ENCODE results near the gene ZNF268. TPM values are rescaled to one million over a fixed set of nuclear protein-coding genes. Genes with fewer than 3 reads are reported as not detected.
A peak's percentile ranks its signal among the peaks of the same experiment; 100 is the strongest.

Gene ZNF268
- polyA plus RNA-seq, 2 of the 4 experiments (the other 2 are of a cell fraction): 12.5 to 21.5 TPM

GRCh38 chr12:133135747-133136146 is 45.5 kb upstream of the ZNF268 start:
- H3K4me2 ChIP-seq: no peak overlapping the region

GRCh38 chr12:133145981-133146380 is 35.3 kb upstream of the ZNF268 start:
- ATAC-seq (no peak), DNase-seq (ENCODE audit: low read depth in 1 of 2, low spot score in 1 of 2) (no peak), FAIRE-seq (no peak)
- Histone ChIP-seq H3K4me1 (no peaks in the 10 kb centered on the region), H3K27ac (no peak overlapping the region), H3K4me3 (no peak overlapping the region), H3K9me3 (peaks cover 76% of the 10 kb centered on the region), H3K4me2 (no peak overlapping the region)
- CTCF ChIA-PET: no interaction called here
- TF ChIP-seq NPAS2 (CRISPR knock-in tag; IDR thresholded peaks at IDR 0.05; ENCODE audit: borderline replicate concordance): no peak
- POLR2A ChIA-PET: no interaction called here
- WGBS (ENCODE audit: missing lambda C conversion rate): 59% methylated on average over 2 of the region's 2 CpGs

More at GRCh38 chr12:133135747-133136146, 45.5 kb upstream of the ZNF268 start:
- ChIA-PET POLR2A (no interaction called here), CTCF (interaction anchor here (0.9 to 1.0 kb wide), 2 partner anchors 16 to 45 kb away, joined by 3 read pairs; partner anchors contain the start of gene ZNF268)
- Histone ChIP-seq H3K27ac (no peak overlapping the region), H3K4me3 (no peak overlapping the region), H3K9me3 (peaks cover 94% of the 10 kb centered on the region), H3K4me1 (no peaks in the 10 kb centered on the region)
- ATAC-seq (no peak), DNase-seq (ENCODE audit: low read depth in 1 of 2, low spot score in 1 of 2) (no peak), FAIRE-seq (no peak)
- 62% methylated on average over 2 of the region's 2 CpGs for WGBS (ENCODE audit: missing lambda C conversion rate)
- no peak for TF ChIP-seq RARB (CRISPR knock-in tag; IDR thresholded peaks at IDR 0.05)
- no peak for TF ChIP-seq PBX3 (IDR thresholded peaks at IDR 0.05)
- TF ChIP-seq FOXS1 (CRISPR knock-in tag; IDR thresholded peaks at IDR 0.05): no peak
- TF ChIP-seq MAX (IDR thresholded peaks at IDR 0.05): no peak
- TF ChIP-seq NPAS2 (CRISPR knock-in tag; IDR thresholded peaks at IDR 0.05; ENCODE audit: borderline replicate concordance): no peak
- TF ChIP-seq EHF (CRISPR knock-in tag; IDR thresholded peaks at IDR 0.05): no peak
- TF ChIP-seq HOXA7 (CRISPR knock-in tag; IDR thresholded peaks at IDR 0.05): no peak
- TF ChIP-seq BCL3 (IDR thresholded peaks at IDR 0.05): no peak
- no peak for TF ChIP-seq JUN (IDR thresholded peaks at IDR 0.05)
- no peak for TF ChIP-seq PHF8 (IDR thresholded peaks at IDR 0.05; ENCODE audit: borderline replicate concordance, low read depth)
- TF ChIP-seq HDAC2 (IDR thresholded peaks at IDR 0.05): no peak
- no peak for TF ChIP-seq CEBPB (IDR thresholded peaks at IDR 0.05)
- TF ChIP-seq FOSL2 (IDR thresholded peaks at IDR 0.05): no peak
- no peak for TF ChIP-seq FOSL2 (CRISPR knock-in tag; IDR thresholded peaks at IDR 0.05)
- no peak for TF ChIP-seq EP300 (IDR thresholded peaks at IDR 0.05)
- TF ChIP-seq ESRRA (IDR thresholded peaks at IDR 0.05; ENCODE audit: borderline replicate concordance, low read length): no peak
- TF ChIP-seq BHLHE40 (IDR thresholded peaks at IDR 0.05; ENCODE audit: low read depth, low read length): no peak
- no peak for TF ChIP-seq CTCF (IDR thresholded peaks at IDR 0.05)
- TF ChIP-seq MAFK (IDR thresholded peaks at IDR 0.05; ENCODE audit: partially characterized antibody): no peak
- no peak for TF ChIP-seq RNF2 (IDR thresholded peaks at IDR 0.05; ENCODE audit: borderline replicate concordance, low read depth)

- no peak for TF ChIP-seq ESRRA (IDR thresholded peaks at IDR 0.05; ENCODE audit: borderline replicate concordance, low read length)
- TF ChIP-seq CBX8 (IDR thresholded peaks at IDR 0.05): no peak
- TF ChIP-seq SREBF2 (IDR thresholded peaks at IDR 0.05): no peak
- CTCF ChIA-PET: interaction anchor here (0.9 kb wide), 1 partner anchor 25 kb away, joined by 3 read pairs; the partner anchor contains the start of gene ZNF268
- peak in 1 of 2 experiments; percentile 17 for DNase-seq (ENCODE audit: low read depth in 1 of 2, low spot score in 1 of 2)
- WGBS (ENCODE audit: missing lambda C conversion rate): 43% methylated on average over 2 of the region's 2 CpGs
- Histone ChIP-seq H3K4me1 (no peaks in the 10 kb centered on the region), H3K4me3 (no peak overlapping the region), H3K27ac (no peak overlapping the region), H3K9me3 (peaks cover 97% of the 10 kb centered on the region), H3K4me2 (no peak overlapping the region)
- no peak for ATAC-seq
- FAIRE-seq: no peak
- POLR2A ChIA-PET: no interaction called here
These were observed 25.1 kb upstream of the ZNF268 start for GRCh38 chr12:133156125-133156690.
